Measurements from ENCODE around the gene ZNF497.

DNA sequence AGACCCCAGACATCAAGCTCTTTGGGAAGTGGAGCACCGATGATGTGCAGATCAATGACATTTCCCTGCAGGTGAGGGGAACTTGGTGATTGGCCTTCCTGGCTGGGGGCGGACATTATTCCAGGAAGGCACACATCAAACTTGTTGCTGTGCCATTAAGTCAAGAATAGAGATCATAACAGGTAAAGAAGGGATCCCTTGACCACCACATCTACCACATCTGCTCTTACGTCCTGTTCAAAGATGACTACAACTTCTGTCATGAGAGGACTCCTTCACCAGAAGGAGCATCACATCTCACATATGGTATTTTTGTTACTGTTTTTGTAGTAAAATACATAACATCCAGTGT, 25.6 kb upstream of the ZNF497 start:
- TF ChIP-seq CTCF (IDR thresholded peaks at IDR 0.05), result no peak
- no peak for TF ChIP-seq POLR2A (IDR thresholded peaks at IDR 0.05)

Data from Peyer's patch (tissue), 4 donors.